OCI-LY3 (cell line): ENCODE measurements around the gene EGLN1.
"Not testable (repeated sequence)": the region's sequence is repeated elsewhere in the genome, so short reads cannot be mapped to it uniquely, and the experiment has no call there.

ENCODE experiments used
- H2AFZ ChIP-seq: fragments of 200-600, 300-600 bp; shearing (Covaris generic); 2 replicates; pipeline ENCODE4 v1.6.0; 2014; ENCODE audit warnings: antibody characterized with exemption, low read depth, low read length
- H3K27ac ChIP-seq: fragments of 200-600, 300-600 bp; sonication (generic); 2 replicates; pipeline ENCODE4 v1.5.1; 2014; ENCODE audit warnings: mild to moderate bottlenecking, low read length, moderate library complexity, mixed read lengths
- H3K27me3 ChIP-seq: fragments of 200-600, 300-600 bp; sonication (generic); 2 replicates; pipeline ENCODE4 v1.6.1; 2014; ENCODE audit warnings: low read depth, low read length, mixed read lengths
- H3K36me3 ChIP-seq: fragments of 200-600, 300-600 bp; sonication (generic); replicated peaks from 2 replicates; pipeline ENCODE3; 2014; ENCODE audit warnings: low read depth, low read length, mixed read lengths
- H3K4me1 ChIP-seq: fragments of 300-600, 200-600 bp; sonication (generic); 2 replicates; pipeline ENCODE4 v1.6.1; 2014; ENCODE audit warnings: low read length, mixed read lengths
- H3K4me2 ChIP-seq: fragments of 200-600, 300-600 bp; sonication (generic); 2 replicates; pipeline ENCODE4 v1.6.1; 2014; ENCODE audit warnings: low read length, mixed read lengths
- H3K4me3 ChIP-seq: fragments of 300-600, 200-600 bp; sonication (generic); 2 replicates; pipeline ENCODE4 v1.5.1; 2014; ENCODE audit warnings: antibody characterized with exemption, mild to moderate bottlenecking, low read length, moderate library complexity
- H3K79me2 ChIP-seq: fragments of 300-600, 200-600 bp; shearing (Covaris generic); 2 replicates; pipeline ENCODE4 v1.6.1; 2014; ENCODE audit warnings: mild to moderate bottlenecking, low read length, mixed read lengths
- H3K9ac ChIP-seq: fragments of 300-600, 200-600 bp; shearing (Covaris generic); 2 replicates; pipeline ENCODE4 v1.6.0; 2014; ENCODE audit warnings: mild to moderate bottlenecking, low read length, moderate library complexity
- H3K9me3 ChIP-seq: fragments of 200-600, 300-600 bp; shearing (Covaris generic); 2 replicates; pipeline ENCODE4 v1.6.1; 2014; ENCODE audit warnings: low read length, mixed read lengths; ENCODE audit not compliant: insufficient read depth
- H4K20me1 ChIP-seq: fragments of 200-600, 300-600 bp; sonication (generic); 2 replicates; pipeline ENCODE4 v1.6.1; 2016; ENCODE audit warnings: low read length, mixed read lengths; ENCODE audit not compliant: insufficient read depth
- CTCF ChIP-seq: fragments of 200-600, 300-600 bp; sonication (generic); IDR thresholded peaks from 2 replicates; pipeline ENCODE4 v1.5.1; 2014; ENCODE audit warnings: antibody characterized with exemption, low read length, low read depth
- EZH2phosphoT487 ChIP-seq: fragments of 200-600 bp; shearing (Covaris generic); IDR thresholded peaks from 2 replicates; pipeline ENCODE4 v1.6.1; 2018; ENCODE audit warnings: antibody characterized with exemption, mixed run types, low read depth

The EGLN1 gene

GRCh38 chr1:231432996-231433395 lies 10.9 kb upstream of the EGLN1 start:
- Histone ChIP-seq H3K9ac (no peak overlapping the region), H4K20me1 (no peaks in the 10 kb centered on the region), H3K27me3 (no peaks in the 10 kb centered on the region), H3K9me3 (no peaks in the 10 kb centered on the region), H3K36me3 (no peaks in the 10 kb centered on the region), H2AFZ (no peak overlapping the region), H3K4me3 (no peak overlapping the region), H3K27ac (no peak overlapping the region), H3K4me1 (peaks cover 10% of the 10 kb centered on the region), H3K79me2 (no peaks in the 10 kb centered on the region), H3K4me2 (no peak overlapping the region)
- TF ChIP-seq CTCF (no peak), EZH2phosphoT487 (no peak)

DNA sequence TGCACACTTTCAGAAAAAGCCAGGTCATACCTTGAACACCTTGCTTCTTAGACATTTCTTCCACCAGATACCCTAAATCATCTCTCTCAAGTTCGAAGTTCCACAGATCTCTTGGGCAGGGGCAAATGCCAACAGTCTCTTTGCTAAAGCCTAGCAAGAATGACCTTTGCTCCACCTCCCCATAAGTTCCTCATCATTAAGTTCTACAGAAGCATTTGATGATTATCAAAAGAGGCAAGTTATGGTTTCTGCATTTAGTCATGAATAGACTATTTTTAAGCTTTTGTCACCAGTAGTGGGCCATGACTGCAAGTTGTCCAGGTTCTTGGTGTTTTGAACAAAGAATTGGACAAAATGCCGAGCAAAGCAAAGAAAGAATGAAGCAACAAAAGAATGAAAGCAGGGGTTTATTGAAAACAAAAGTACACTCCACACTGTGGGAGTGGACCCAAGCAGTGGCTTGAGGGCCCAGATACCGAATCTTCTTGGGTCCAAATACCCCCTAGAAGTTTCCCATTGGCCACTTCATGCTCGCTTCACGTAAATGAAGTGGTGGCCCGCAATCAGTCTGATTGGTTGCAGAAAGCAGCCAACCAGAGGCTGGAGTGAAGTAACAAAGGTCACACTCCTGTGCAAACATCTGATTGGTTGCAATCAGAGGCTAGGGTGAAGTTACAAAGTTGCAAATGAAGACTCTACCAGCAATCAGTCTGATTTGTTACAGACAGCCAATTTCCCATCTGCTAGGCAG lies 9.8 kb upstream of the EGLN1 start:
- Histone ChIP-seq H3K9me3 (no peaks in the 10 kb centered on the region), H3K4me3 (no peak overlapping the region), H3K36me3 (no peaks in the 10 kb centered on the region), H3K4me2 (no peak overlapping the region), H2AFZ (no peak overlapping the region), H3K9ac (no peak overlapping the region), H3K27ac (no peak overlapping the region), H3K4me1 (peaks cover 10% of the 10 kb centered on the region), H4K20me1 (no peaks in the 10 kb centered on the region), H3K79me2 (no peaks in the 10 kb centered on the region), H3K27me3 (no peaks in the 10 kb centered on the region)
- TF ChIP-seq CTCF (no peak), EZH2phosphoT487 (no peak)

DNA sequence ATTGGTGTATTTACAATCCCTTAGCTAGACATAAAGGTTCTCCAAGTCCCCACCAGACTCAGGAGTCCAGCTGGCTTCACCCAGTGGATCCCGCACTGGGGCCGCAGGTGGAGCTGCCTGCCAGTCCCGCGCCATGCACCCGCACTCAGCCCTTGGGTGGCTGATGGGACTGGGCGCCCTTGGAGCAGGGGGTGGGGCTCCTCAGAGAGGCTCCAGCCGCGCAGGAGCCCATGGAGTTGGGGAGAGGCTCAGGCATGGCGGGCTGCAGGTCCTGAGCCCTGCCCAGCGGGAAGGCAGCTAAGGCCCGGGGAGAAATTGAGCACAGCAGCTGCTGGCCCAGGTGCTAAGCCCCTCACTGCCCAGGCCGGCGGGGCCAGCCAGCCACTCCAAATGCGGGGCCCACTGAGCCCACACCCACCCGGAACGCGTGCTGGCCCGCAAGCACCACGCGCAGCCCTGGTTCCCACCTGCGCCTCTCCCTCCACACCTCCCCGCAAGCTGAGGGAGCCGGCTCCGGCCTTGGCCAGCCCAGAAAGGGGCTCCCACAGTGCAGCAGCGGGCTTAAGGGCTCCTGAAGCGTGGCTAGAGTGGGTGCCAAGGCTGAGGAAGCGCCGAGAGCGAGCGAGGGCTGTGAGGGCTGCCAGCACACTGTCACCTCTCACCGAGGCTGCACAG lies 8.7 kb upstream of the EGLN1 start:
- not testable (repeated sequence) for H3K27ac ChIP-seq, H3K27me3 ChIP-seq, H4K20me1 ChIP-seq, H3K4me2 ChIP-seq, H3K9me3 ChIP-seq, H3K36me3 ChIP-seq, H3K9ac ChIP-seq, H3K4me3 ChIP-seq, H2AFZ ChIP-seq, H3K4me1 ChIP-seq, H3K79me2 ChIP-seq

- Histone ChIP-seq H3K4me1 (peaks cover 12% of the 10 kb centered on the region), H3K4me2 (no peak overlapping the region), H4K20me1 (no peaks in the 10 kb centered on the region), H3K9me3 (no peaks in the 10 kb centered on the region), H3K9ac (no peak overlapping the region), H3K79me2 (no peaks in the 10 kb centered on the region), H3K27me3 (0 out of 2 replicates have a peak, but pooled peaks cover 5% of the 10 kb centered on the region), H3K4me3 (no peak overlapping the region), H3K36me3 (no peaks in the 10 kb centered on the region), H2AFZ (no peak overlapping the region), H3K27ac (no peak overlapping the region)
- TF ChIP-seq EZH2phosphoT487: no peak
- TF ChIP-seq CTCF: no peak
These were observed 6.3 kb upstream of the EGLN1 start for GRCh38 chr1:231428377-231428776.
